Right cardiac atrium (tissue), 5 donors: ENCODE measurements around the gene ZNF746. TPM values are rescaled to one million over a fixed set of nuclear protein-coding genes. Genes with fewer than 3 reads are reported as not detected.

Source experiments
- ATAC-seq, 2 donors: fragments of 200-7000 bp; cut with Tn5 transposase; one replicate each; pipeline versions ENCODE4 v1.8.0 to v1.9.1; 2020; ENCODE audit warnings: moderate library complexity in 2 of 2, mild to moderate bottlenecking in 1 of 2
- DNase-seq, 3 donors: peaks; one replicate each; pipeline ENCODE4 v3.0.0-alpha.2; 2020
- H3K27ac ChIP-seq: one replicate; pipeline ENCODE4 v1.5.1; 2013; ENCODE audit warnings: mild to moderate bottlenecking, low read length, control low read depth, moderate library complexity
- H3K27me3 ChIP-seq: one replicate; pipeline ENCODE4 v1.6.1; 2013; ENCODE audit not compliant: control insufficient read depth, insufficient read depth
- H3K4me1 ChIP-seq: one replicate; pipeline ENCODE4 v1.6.1; 2013; ENCODE audit warnings: low read length; ENCODE audit not compliant: control insufficient read depth, insufficient read depth
- H3K4me3 ChIP-seq: one replicate; pipeline ENCODE4 v1.5.1; 2013; ENCODE audit warnings: low read length, control low read depth
- H3K9me3 ChIP-seq: one replicate; pipeline ENCODE4 v1.6.1; 2013; ENCODE audit warnings: low read length; ENCODE audit not compliant: control insufficient read depth
- WGBS: extraction: QIAGEN DNeasy Blood & Tissue Kit; methylation state at CpG from one replicate; pipeline ENCODE4 v1.1.7; 2013; 5-methylcytosine and 5-hydroxymethylcytosine counted together
- intact Hi-C, 4 donors: fragments of 100-400 bp; cut with DNase I; formaldehyde crosslinking; loops; one replicate each; pipeline versions ENCODE4 v1.11.0 to v1.14.0; 2022 to 2023
- polyA plus RNA-seq: library from polyadenylated mRNA; stranded (reverse); fragments of 200-250 nt; gene quantifications from one replicate; pipeline ENCODE4 v1.2.3, GENCODE V29; 2013
- total RNA-seq, 4 donors: library from RNA; stranded (reverse); fragmentation: NEBNext Ultra II Directional; extraction: Animal tissue kit (Norgen Biotek cat#: 25700); gene quantifications; one replicate each; pipeline ENCODE4 v1.2.1, GENCODE V29; 2021
- donor health status: healthy with polysubstance abuse.
- donor health status: DM: no; HTN: yes; CAD: no.
- donor health status: DM: no; HTN: no; CAD: no.
- donor health status: DM: no; HTN: yes; CAD: no; lungs with severe emphysema.
- donor health status: DM: yes; HTN: yes; CAD: no.

Gene ZNF746
- total and polyA plus RNA-seq, 5 donors = 5.0 to 10.7 (median 9.7) TPM

GRCh38 chr7:149422914-149423301, 74.7 kb downstream of the ZNF746 start:
- ATAC-seq = peak; percentile 43 to 66
- intact Hi-C loops = no loop called here
- Histone ChIP-seq H3K27me3 (no peaks in the 10 kb centered on the region), H3K27ac (peak overlapping the region; percentile 42), H3K9me3 (no peaks in the 10 kb centered on the region), H3K4me1 (peaks cover 7% of the 10 kb centered on the region), H3K4me3 (peak overlapping the region; percentile 43)
- DNase-seq = peak; percentile 37 to 76 (median 72)
- WGBS = 5% methylated on average over 35 of the region's 35 CpGs

Other genes with a start within 250 kb of the ZNF746 start
- 1 to 10 TPM; 6.4 to 7.4 (median 6.9) TPM for gene ZNF783, start 235.6 kb downstream of the ZNF746 start, total RNA-seq
- 3.5 TPM for gene ZNF783, start 235.6 kb downstream of the ZNF746 start, polyA plus RNA-seq
- 1 to 10 TPM; 7.4 to 8.2 (median 7.7) TPM for gene ZNF777, start 36.7 kb downstream of the ZNF746 start, total RNA-seq
- 6.9 TPM for gene ZNF777, start 36.7 kb downstream of the ZNF746 start, polyA plus RNA-seq